Measurements from ENCODE around the gene NHSL1. TPM values are rescaled to one million over a fixed set of nuclear protein-coding genes. Genes with fewer than 3 reads are reported as not detected.

The NHSL1 gene
- total and polyA plus RNA-seq, 4 donors, result 6.6 to 33.0 (median 20.7) TPM

- no peak for DNase-seq (ENCODE audit: low spot score)
- peak; percentile 13 for TF ChIP-seq YY1 (IDR thresholded peaks at IDR 0.05)
- TF ChIP-seq SP1 (IDR thresholded peaks at IDR 0.05), result peak; percentile 14
- TF ChIP-seq HNF4A (conservative IDR thresholded peaks at IDR 0.05), result peak; percentile 59 to 74
- no peak for TF ChIP-seq NR2F2 (IDR thresholded peaks at IDR 0.05)
- TF ChIP-seq RXRA (IDR thresholded peaks at IDR 0.05), result peak; percentile 59 to 64
- no peak for TF ChIP-seq GABPA (IDR thresholded peaks at IDR 0.05 in 1 of 2, conservative IDR thresholded peaks at IDR 0.05 in 1 of 2)
- Histone ChIP-seq H3K9ac (ENCODE audit: low read depth in 1 of 2, low read length in 2 of 2) (no peak overlapping the region), H3K36me3 (ENCODE audit: control insufficient read depth in 4 of 4, insufficient read depth in 3 of 4, low read depth in 1 of 4, low read length in 3 of 4) (peaks cover 0 to 24% (median 11%) of the 10 kb centered on the region in 4 donors), H3K4me3 (ENCODE audit: low read depth in 1 of 3, low read length in 3 of 3) (no peak overlapping the region), H3K4me1 (ENCODE audit: control insufficient read depth in 4 of 4, insufficient read depth in 4 of 4, low read length in 3 of 4) (peaks cover 4 to 31% (median 29%) of the 10 kb centered on the region in 4 donors), H3K27ac (ENCODE audit: low read depth in 1 of 2, low read length in 2 of 2) (peak overlapping the region; percentile 57 to 58), H3K9me3 (ENCODE audit: control insufficient read depth in 4 of 4, low read length in 3 of 4) (no peaks in the 10 kb centered on the region), H3K27me3 (ENCODE audit: control insufficient read depth in 4 of 4, insufficient read depth in 4 of 4, low read length in 3 of 4) (no peaks in the 10 kb centered on the region)
- 35% methylated on average over 4 of the region's 4 CpGs for WGBS
Measured at GRCh38 chr6:138440758-138441357, 58.4 kb downstream of the NHSL1 start.

GRCh38 chr6:138440296-138440695 lies 59.0 kb downstream of the NHSL1 start:
- Histone ChIP-seq H3K9me3 (ENCODE audit: control insufficient read depth in 4 of 4, low read length in 3 of 4) (no peaks in the 10 kb centered on the region), H3K36me3 (ENCODE audit: control insufficient read depth in 4 of 4, insufficient read depth in 3 of 4, low read depth in 1 of 4, low read length in 3 of 4) (peaks cover 0 to 21% (median 11%) of the 10 kb centered on the region in 4 donors), H3K27ac (ENCODE audit: low read depth in 1 of 2, low read length in 2 of 2) (peak overlapping the region; percentile 57 to 58), H3K27me3 (ENCODE audit: control insufficient read depth in 4 of 4, insufficient read depth in 4 of 4, low read length in 3 of 4) (no peaks in the 10 kb centered on the region), H3K9ac (ENCODE audit: low read depth in 1 of 2, low read length in 2 of 2) (no peak overlapping the region), H3K4me1 (ENCODE audit: control insufficient read depth in 4 of 4, insufficient read depth in 4 of 4, low read length in 3 of 4) (peaks cover 4 to 31% (median 29%) of the 10 kb centered on the region in 4 donors), H3K4me3 (ENCODE audit: low read depth in 1 of 3, low read length in 3 of 3) (no peak overlapping the region)
- DNase-seq (ENCODE audit: low spot score), result no peak
- WGBS, result 32% methylated on average over 3 of the region's 3 CpGs
- no peak for TF ChIP-seq EGR1 (IDR thresholded peaks at IDR 0.05; ENCODE audit: low read depth in 2 of 2)
- no peak for TF ChIP-seq REST (IDR thresholded peaks at IDR 0.05)
- TF ChIP-seq TAF1 (conservative IDR thresholded peaks at IDR 0.05), result no peak
- no peak for TF ChIP-seq HNF4A (conservative IDR thresholded peaks at IDR 0.05)
- TF ChIP-seq RXRA (IDR thresholded peaks at IDR 0.05), result no peak
- no peak for TF ChIP-seq GABPA (IDR thresholded peaks at IDR 0.05 in 1 of 2, conservative IDR thresholded peaks at IDR 0.05 in 1 of 2)
- TF ChIP-seq FOXA1 (IDR thresholded peaks at IDR 0.05), result no peak
- no peak for TF ChIP-seq RAD21 (IDR thresholded peaks at IDR 0.05)

GRCh38 chr6:138439546-138439945 lies 59.7 kb downstream of the NHSL1 start:
- DNase-seq (ENCODE audit: low spot score), result no peak
- WGBS, result 29% methylated on average over 7 of the region's 7 CpGs
- Histone ChIP-seq H3K9me3 (ENCODE audit: control insufficient read depth in 4 of 4, low read length in 3 of 4) (no peaks in the 10 kb centered on the region), H3K4me3 (ENCODE audit: low read depth in 1 of 3, low read length in 3 of 3) (no peak overlapping the region), H3K36me3 (ENCODE audit: control insufficient read depth in 4 of 4, insufficient read depth in 3 of 4, low read depth in 1 of 4, low read length in 3 of 4) (peaks cover 0 to 21% (median 12%) of the 10 kb centered on the region in 4 donors), H3K27ac (ENCODE audit: low read depth in 1 of 2, low read length in 2 of 2) (peak overlapping the region; percentile 40 to 57), H3K27me3 (ENCODE audit: control insufficient read depth in 4 of 4, insufficient read depth in 4 of 4, low read length in 3 of 4) (no peaks in the 10 kb centered on the region), H3K9ac (ENCODE audit: low read depth in 1 of 2, low read length in 2 of 2) (no peak overlapping the region), H3K4me1 (ENCODE audit: control insufficient read depth in 4 of 4, insufficient read depth in 4 of 4, low read length in 3 of 4) (peaks cover 4 to 31% (median 29%) of the 10 kb centered on the region in 4 donors)
- TF ChIP-seq NR2F2 (IDR thresholded peaks at IDR 0.05), result no peak
- TF ChIP-seq JUND (IDR thresholded peaks at IDR 0.05), result no peak
- peak; percentile 38 for TF ChIP-seq REST (IDR thresholded peaks at IDR 0.05)
- peak; percentile 43 to 62 for TF ChIP-seq HNF4A (conservative IDR thresholded peaks at IDR 0.05)
- no peak for TF ChIP-seq ZBTB33 (IDR thresholded peaks at IDR 0.05)
- no peak for TF ChIP-seq EGR1 (IDR thresholded peaks at IDR 0.05; ENCODE audit: low read depth in 2 of 2)
- no peak for TF ChIP-seq TAF1 (conservative IDR thresholded peaks at IDR 0.05)
- no peak for TF ChIP-seq FOXA1 (IDR thresholded peaks at IDR 0.05)
- no peak for TF ChIP-seq ATF3 (IDR thresholded peaks at IDR 0.05)
- peak; percentile 32 for TF ChIP-seq YY1 (IDR thresholded peaks at IDR 0.05)
- peak; percentile 38 for TF ChIP-seq SP1 (IDR thresholded peaks at IDR 0.05)
- no peak for TF ChIP-seq HNF4G (IDR thresholded peaks at IDR 0.05)

Data from liver (tissue), 9 donors.